GM19455 (cell line): ENCODE measurements around the gene FAM184B.
"Not testable (repeated sequence)": the region's sequence is repeated elsewhere in the genome, so short reads cannot be mapped to it uniquely, and the experiment has no call there.

Experiments used
- ATAC-seq: cut with Tn5 transposase; IDR thresholded peaks from one replicate; pipeline ENCODE4 v1.9.1; 2021; ENCODE audit not compliant: unreplicated experiment

FAM184B gene

DNA sequence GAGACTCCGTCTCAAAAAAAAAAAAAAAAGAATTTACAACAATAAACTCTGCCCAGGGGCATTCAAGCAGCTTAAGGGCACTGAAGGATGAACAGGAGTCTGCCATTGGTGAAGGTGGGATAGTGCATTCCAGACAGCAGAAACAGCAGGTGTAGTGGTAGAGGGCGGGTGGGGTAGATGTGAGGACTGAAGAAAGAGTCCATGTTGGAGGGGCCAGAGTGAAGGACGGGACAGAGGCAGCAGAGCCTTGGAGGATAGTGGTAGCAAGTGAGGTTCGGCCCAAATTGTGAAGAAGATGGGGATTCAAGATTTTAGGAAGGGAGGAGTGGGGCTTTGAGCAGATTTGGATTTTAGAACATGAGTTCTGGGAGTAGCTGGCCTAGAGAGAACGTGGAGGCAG lies 91.3 kb downstream of the FAM184B start:
- no peak for ATAC-seq

GRCh38 chr4:17688011-17688441 lies 93.4 kb downstream of the FAM184B start:
- no peak for ATAC-seq

- ATAC-seq, result no peak
Observed at GRCh38 chr4:17687237-17687857, 94.1 kb downstream of the FAM184B start.

DNA sequence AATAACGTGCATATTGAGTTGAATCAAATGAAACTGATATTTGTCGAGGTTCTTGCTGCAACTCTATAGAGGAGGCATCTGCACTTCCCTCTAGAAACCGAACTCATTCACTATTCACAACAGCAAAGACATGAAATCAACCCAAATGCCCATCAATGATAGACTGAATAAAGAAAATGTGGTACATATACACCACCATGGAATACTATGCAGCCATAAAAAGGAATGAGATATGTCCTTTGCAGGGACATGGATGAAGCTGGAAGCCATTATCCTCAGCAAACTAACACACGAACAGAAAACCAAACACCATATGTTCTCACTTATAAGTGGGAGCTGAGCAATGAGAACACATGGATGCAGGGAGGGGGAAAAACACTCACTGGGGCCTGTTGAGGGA lies 96.8 kb downstream of the FAM184B start:
- ATAC-seq, result not testable (repeated sequence)

DNA sequence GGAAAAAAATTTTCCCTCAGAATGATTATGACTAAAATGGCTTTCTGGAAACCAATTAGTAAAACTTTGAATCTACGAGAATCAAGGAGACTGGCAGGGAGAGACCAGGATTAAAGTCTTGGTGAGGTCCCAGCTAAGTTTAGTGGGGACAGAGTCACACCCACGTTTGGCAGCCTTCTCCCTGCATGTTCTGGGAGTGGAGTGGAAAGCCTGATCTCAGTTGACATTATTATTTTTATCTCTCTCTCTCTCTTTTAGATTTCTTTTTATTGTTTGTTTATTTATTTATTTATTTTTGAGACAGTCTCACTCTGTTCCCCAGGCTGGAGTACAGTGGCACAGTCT lies 99.2 kb downstream of the FAM184B start:
- ATAC-seq, result no peak

DNA sequence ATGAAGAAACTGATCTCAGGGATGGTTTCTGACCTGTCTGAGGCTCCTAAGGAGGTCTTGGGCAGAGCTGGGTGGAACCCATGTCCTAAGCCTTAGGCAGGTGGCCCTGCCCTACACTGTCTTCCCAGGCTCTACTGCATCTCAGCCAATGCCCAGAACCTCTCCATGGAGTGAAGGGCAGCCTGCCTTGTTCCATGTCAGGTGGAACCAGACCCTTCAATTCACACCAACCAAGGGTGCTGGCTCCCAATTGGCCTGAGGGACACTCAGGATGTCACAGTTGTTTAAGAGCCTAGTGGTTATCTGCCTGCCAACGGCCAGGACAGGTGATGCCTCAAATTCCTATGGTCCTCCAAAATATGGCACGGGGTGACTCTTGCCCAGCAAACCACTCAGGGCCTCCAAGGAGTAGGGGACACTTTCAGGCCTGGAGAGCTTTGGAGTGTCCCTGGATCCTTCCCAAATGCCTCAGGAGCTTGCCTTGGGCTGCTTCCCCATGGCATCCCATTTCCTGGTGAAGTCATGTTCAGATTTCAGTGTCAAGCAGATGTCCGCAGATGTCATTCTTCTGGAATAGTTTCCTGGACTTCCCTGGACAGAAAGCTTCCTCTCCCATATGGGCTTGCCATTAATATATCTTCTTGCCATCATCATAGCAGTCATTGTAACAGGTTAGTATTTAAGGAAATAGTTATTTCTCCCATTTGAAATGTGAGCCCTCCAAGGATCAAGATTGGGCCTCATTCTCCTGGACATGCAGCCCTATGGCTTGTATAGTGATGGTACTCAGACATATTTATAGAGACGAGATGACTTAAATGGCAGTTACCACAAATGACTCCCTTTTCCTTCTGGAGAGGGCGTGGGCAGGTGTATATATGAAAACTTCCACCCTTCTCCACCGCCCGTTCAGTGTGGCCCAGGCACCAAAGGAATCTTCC lies 99.9 kb downstream of the FAM184B start:
- no peak for ATAC-seq

- ATAC-seq, result no peak
Observed at GRCh38 chr4:17680559-17681280, 100.7 kb downstream of the FAM184B start.

DNA sequence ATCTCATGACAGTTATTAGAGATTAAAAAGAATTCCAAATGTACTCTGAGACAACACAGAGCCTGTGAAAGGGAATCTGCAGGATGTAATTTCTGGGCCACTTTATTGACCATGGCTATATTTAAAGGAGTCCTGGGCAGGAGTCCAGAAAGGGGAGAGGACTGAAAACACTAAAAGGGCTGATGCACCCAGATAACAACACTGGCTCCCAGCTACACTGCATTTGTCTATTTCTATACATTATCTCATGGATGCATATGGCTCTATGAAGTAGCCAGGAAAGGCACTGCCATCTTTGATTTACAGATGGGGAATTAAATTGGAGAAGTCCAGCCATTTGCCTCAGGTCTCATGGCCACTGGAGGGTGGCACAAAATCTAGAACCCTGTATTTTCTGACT lies 111.0 kb downstream of the FAM184B start:
- no peak for ATAC-seq

DNA sequence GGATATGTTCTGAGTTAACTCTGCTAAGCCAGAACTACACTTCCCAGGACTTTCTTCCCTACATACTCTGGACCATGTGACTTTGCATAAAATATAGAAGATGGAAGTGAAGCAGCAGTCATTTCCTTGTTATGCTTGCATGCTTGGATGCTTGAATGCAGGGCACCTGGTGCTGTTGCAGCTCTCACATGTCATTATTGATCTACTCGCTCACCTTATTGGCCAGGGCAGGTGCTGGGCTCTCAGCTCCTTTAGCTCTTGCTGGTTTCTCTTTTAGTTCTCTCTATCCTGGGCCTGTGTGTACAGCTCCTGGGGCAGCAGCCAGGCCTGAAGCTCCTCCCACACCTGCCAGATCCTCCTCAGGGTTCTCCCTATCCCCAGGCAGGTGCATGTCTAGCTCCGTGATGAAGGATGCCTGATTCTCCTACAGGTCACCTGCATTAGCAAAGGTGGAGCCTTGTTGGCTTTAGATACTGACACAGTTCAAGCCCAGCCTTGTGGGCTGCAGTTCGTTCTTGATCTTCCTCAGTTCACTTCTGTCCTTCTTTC lies 113.7 kb downstream of the FAM184B start:
- no peak for ATAC-seq

DNA sequence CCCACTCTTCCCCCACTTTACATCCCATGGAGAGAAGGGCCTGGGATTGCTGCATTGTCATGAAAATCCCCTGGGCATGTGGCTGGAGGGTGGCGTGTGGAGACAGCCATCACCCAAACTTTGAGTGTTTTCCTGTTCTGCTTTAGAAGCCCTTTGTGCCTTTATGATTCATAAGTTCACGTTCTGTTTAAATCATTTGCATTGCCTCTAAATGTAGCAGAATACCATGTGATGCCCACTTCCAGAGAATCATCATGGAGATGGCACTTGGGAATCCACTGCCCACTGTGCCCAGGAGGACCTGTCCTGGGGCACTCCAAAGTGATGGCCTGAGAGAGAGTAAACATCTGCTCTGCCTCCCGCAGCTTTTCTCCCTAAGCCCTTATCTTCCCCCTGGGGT lies 114.2 kb downstream of the FAM184B start:
- ATAC-seq, result no peak

DNA sequence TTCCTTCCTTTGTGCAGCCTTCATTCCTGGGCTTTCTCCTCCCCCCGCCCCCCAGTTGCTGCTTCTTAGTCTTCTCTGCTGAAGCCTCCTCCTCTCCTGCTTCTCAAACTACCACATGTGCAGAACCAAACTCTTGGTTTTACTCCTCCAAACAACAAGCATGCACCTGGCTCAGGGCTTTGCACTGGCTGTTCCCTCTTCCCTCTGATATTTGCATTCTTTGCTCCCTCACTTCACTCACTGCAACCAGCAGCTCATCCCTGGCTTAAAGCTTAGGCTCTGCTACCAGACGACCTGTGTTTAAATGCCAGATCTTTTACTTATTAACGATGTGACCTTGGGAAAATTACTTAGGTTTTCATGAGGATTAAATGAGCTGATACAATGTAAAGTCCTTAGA lies 115.6 kb downstream of the FAM184B start:
- no peak for ATAC-seq

DNA sequence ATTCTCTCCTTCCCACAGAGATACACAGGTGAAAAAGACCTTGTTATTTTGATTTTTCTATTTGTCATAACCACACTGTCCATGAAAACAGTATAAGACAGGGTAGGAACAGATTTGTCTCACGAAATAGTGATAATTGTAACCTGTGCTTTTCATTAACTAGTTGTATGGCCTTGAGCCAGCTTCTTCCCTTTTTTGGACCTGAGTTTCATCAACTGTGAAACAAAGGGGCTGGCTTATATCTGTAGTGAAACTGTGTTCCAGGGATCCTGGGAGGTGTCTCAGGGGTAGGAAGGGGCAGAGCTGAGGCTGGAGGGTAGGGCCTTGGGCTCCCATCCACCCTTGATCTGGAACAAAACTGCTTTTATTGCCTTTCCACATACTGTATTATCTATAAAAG lies 116.1 kb downstream of the FAM184B start:
- ATAC-seq, result peak; percentile 19

DNA sequence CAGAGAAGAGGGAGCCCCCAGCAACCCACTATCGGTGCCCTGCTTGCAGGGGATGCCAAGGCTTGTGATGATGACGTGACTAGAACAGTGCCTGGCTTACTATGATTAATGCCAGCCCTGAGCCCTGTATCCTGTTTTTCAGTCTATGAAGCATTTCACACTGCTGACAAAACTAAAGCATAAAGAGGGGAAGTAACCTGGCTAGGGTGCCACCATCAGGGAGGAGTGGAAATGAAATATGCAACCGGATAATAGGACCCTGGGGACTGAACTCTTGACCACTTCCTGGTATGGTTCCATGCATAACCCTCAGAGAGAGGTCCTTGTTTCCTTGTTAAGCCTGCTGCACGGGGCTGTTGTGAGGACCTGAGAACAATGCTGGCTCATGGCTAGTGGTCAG lies 116.7 kb downstream of the FAM184B start:
- ATAC-seq, result peak; percentile 87

- ATAC-seq, result no peak
Observed at GRCh38 chr4:17662694-17663093, 118.7 kb downstream of the FAM184B start.

- ATAC-seq, result not testable (repeated sequence)
Observed at GRCh38 chr4:17659196-17659595, 122.2 kb downstream of the FAM184B start.

DNA sequence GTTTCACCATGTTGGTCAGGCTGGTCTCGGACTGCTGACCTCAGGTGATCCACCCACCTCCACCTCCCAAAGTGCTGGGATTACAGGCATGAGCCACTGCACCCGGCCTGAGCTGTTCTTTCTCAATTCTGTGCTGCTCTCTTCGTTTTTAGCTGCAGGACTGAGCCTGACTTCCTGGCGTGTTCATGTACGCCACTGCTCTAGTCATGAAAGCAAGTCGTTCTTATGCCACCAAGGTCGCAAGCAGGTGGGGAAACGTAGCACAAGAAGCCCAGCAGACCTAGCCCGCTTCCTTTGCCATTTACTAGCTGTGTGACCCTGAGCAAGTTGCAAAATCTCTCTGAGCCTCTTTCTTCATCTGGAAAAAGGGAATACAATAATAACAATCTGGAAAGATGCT lies 123.6 kb downstream of the FAM184B start:
- no peak for ATAC-seq

DNA sequence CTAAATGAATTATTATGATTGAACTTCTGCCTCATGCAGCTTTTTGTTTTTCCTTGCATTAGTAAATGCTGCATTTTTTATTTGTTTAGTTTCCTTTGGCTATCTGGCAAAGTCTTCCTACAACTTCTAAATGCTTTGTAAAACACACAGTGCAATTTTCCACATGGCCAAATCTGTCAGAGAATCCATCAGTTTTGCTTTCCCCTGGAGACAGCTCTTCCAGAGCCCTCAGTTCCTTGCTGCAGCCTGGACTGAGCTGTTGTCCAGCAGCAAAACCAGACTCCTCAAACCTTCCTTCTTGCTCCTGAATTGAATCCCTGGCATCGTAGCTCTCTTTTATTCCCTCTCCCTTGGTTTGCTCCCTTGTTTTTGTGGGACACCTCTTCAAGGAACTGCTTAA lies 124.3 kb downstream of the FAM184B start:
- no peak for ATAC-seq

DNA sequence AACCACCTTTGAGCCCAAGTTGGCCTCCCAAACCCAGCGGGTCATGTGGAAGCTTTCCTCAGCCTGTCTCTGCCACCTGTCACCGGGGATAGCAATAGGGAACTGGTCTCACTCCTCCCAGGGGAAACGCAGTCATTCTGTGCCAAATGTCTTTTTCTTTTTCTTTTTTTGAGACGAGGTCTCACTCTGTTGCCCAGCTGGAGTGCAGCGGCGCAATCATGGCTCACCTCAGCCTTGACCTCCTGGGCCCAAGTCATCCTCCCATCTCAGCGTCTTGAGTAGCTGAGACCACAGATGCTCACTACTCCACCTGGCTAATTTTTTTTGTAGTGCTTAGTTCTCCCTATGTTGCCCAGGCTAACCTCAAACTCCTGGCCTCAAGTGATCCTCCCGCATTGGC lies 126.7 kb downstream of the FAM184B start:
- ATAC-seq, result no peak

DNA sequence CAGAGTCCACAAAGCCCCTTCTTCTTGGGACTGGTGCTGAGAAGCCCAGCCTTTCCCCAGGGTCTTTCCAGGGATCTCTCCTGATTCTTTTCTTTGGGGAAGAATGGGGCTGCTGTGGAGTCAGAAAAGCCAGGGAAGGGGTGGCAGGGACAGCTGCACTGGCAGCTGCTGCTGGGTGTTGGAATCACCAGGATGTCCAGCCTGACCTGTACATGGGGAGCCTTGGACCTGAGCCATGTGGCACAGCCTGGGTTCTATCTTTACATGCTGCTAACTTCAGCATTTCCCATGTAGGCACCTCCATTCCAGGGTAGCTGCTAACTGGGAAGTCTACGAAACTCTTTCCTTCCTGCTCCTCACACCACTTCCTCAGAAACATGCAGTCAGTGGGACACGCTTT lies 131.0 kb downstream of the FAM184B start:
- no peak for ATAC-seq

- no peak for ATAC-seq
Observed at GRCh38 chr4:17647927-17648326, 133.5 kb downstream of the FAM184B start.

GRCh38 chr4:17647176-17647806 lies 134.1 kb downstream of the FAM184B start:
- no peak for ATAC-seq
